ENCODE results near the gene CLIC2. TPM values are rescaled to one million over a fixed set of nuclear protein-coding genes. Genes with fewer than 3 reads are reported as not detected.

The CLIC2 gene
- total RNA-seq, 1 donor from 2014 or later = 8.2 TPM

- DNase-seq (ENCODE audit: low spot score) = no peak
Measured at GRCh38 chrX:155262970-155263754, 71.3 kb downstream of the CLIC2 start.

GRCh38 chrX:155259752-155260151 lies 74.7 kb downstream of the CLIC2 start:
- DNase-seq (ENCODE audit: low spot score) = no peak

- no peak for DNase-seq (ENCODE audit: low spot score)
Measured at GRCh38 chrX:155251391-155251790, 83.0 kb downstream of the CLIC2 start.

GRCh38 chrX:155247497-155247896 lies 86.9 kb downstream of the CLIC2 start:
- no peak for DNase-seq (ENCODE audit: low spot score)

- DNase-seq (ENCODE audit: low spot score) = no peak
Measured at GRCh38 chrX:155246748-155247147, 87.7 kb downstream of the CLIC2 start.

- DNase-seq (ENCODE audit: low spot score) = no peak
Measured at GRCh38 chrX:155242300-155242699, 92.1 kb downstream of the CLIC2 start.

- DNase-seq (ENCODE audit: low spot score) = no peak
Measured at GRCh38 chrX:155237719-155238118, 96.7 kb downstream of the CLIC2 start.

GRCh38 chrX:155235891-155236290 lies 98.5 kb downstream of the CLIC2 start:
- DNase-seq (ENCODE audit: low spot score) = no peak

GRCh38 chrX:155231163-155231562 lies 103.3 kb downstream of the CLIC2 start:
- DNase-seq (ENCODE audit: low spot score) = no peak

Other genes starting within 250 kb of the CLIC2 start
- 36.9 TPM for gene VBP1, start 118.2 kb downstream of the CLIC2 start, total RNA-seq
- 1.2 TPM for gene RAB39B, start 70.1 kb downstream of the CLIC2 start, total RNA-seq
- not detected for gene F8A2, start 47.5 kb upstream of the CLIC2 start, total RNA-seq
- 11.1 TPM for gene F8A3, start 124.0 kb upstream of the CLIC2 start, total RNA-seq

All from mucosa of gallbladder (tissue), 1 donor.